Measurements from ENCODE around the gene STK32B. TPM values are rescaled to one million over a fixed set of nuclear protein-coding genes. Genes with fewer than 3 reads are reported as not detected.

Gene STK32B
- total RNA-seq, 1 donor from 2014 or later: 0.56 TPM

GRCh38 chr4:5399790-5400421 is 348.6 kb downstream of the STK32B start:
- H3K27me3 Mint-ChIP-seq (ENCODE audit: unreplicated experiment): peaks cover 9% of the 10 kb centered on the region
- no peaks in the 10 kb centered on the region for H3K9me3 Mint-ChIP-seq (ENCODE audit: unreplicated experiment)
- TF ChIP-seq CTCF (IDR thresholded peaks at IDR 0.05; ENCODE audit: unreplicated experiment): peak; percentile 75
- H3K4me3 Mint-ChIP-seq (ENCODE audit: unreplicated experiment): no peak overlapping the region
- peak; percentile 52 for DNase-seq (ENCODE audit: low spot score)
- peaks cover 8% of the 10 kb centered on the region for H3K36me3 Mint-ChIP-seq (ENCODE audit: low read depth, unreplicated experiment)
- no peak overlapping the region for H3K27ac Mint-ChIP-seq (ENCODE audit: unreplicated experiment)
- H3K4me1 Mint-ChIP-seq (ENCODE audit: unreplicated experiment): no peaks in the 10 kb centered on the region

- Mint-ChIP-seq H3K9me3 (ENCODE audit: unreplicated experiment) (peaks cover 8% of the 10 kb centered on the region), H3K4me3 (ENCODE audit: unreplicated experiment) (no peak overlapping the region), H3K27me3 (ENCODE audit: unreplicated experiment) (peaks cover 9% of the 10 kb centered on the region), H3K27ac (ENCODE audit: unreplicated experiment) (no peak overlapping the region), H3K4me1 (ENCODE audit: unreplicated experiment) (no peaks in the 10 kb centered on the region), H3K36me3 (ENCODE audit: low read depth, unreplicated experiment) (peaks cover 8% of the 10 kb centered on the region)
- DNase-seq (ENCODE audit: low spot score): no peak
- TF ChIP-seq CTCF (IDR thresholded peaks at IDR 0.05; ENCODE audit: unreplicated experiment): no peak
Measured at GRCh38 chr4:5403746-5404497, 352.6 kb downstream of the STK32B start.

GRCh38 chr4:5409237-5409636 is 358.0 kb downstream of the STK32B start:
- TF ChIP-seq CTCF (IDR thresholded peaks at IDR 0.05; ENCODE audit: unreplicated experiment): no peak
- Mint-ChIP-seq H3K27me3 (ENCODE audit: unreplicated experiment) (peaks cover 3% of the 10 kb centered on the region), H3K9me3 (ENCODE audit: unreplicated experiment) (peaks cover 8% of the 10 kb centered on the region), H3K36me3 (ENCODE audit: low read depth, unreplicated experiment) (no peaks in the 10 kb centered on the region), H3K4me1 (ENCODE audit: unreplicated experiment) (peaks cover 4% of the 10 kb centered on the region), H3K4me3 (ENCODE audit: unreplicated experiment) (no peak overlapping the region), H3K27ac (ENCODE audit: unreplicated experiment) (no peak overlapping the region)
- DNase-seq (ENCODE audit: low spot score): no peak

GRCh38 chr4:5409972-5410618 is 358.8 kb downstream of the STK32B start:
- H3K4me1 Mint-ChIP-seq (ENCODE audit: unreplicated experiment): peaks cover 4% of the 10 kb centered on the region
- H3K9me3 Mint-ChIP-seq (ENCODE audit: unreplicated experiment): peaks cover 8% of the 10 kb centered on the region
- H3K36me3 Mint-ChIP-seq (ENCODE audit: low read depth, unreplicated experiment): no peaks in the 10 kb centered on the region
- no peak for DNase-seq (ENCODE audit: low spot score)
- H3K27me3 Mint-ChIP-seq (ENCODE audit: unreplicated experiment): peaks cover 3% of the 10 kb centered on the region
- no peak overlapping the region for H3K27ac Mint-ChIP-seq (ENCODE audit: unreplicated experiment)
- no peak overlapping the region for H3K4me3 Mint-ChIP-seq (ENCODE audit: unreplicated experiment)
- TF ChIP-seq CTCF (IDR thresholded peaks at IDR 0.05; ENCODE audit: unreplicated experiment): no peak

- Mint-ChIP-seq H3K36me3 (ENCODE audit: low read depth, unreplicated experiment) (peaks cover 5% of the 10 kb centered on the region), H3K27me3 (ENCODE audit: unreplicated experiment) (peaks cover 2% of the 10 kb centered on the region), H3K9me3 (ENCODE audit: unreplicated experiment) (peaks cover 6% of the 10 kb centered on the region), H3K4me3 (ENCODE audit: unreplicated experiment) (no peak overlapping the region), H3K4me1 (ENCODE audit: unreplicated experiment) (peaks cover 4% of the 10 kb centered on the region), H3K27ac (ENCODE audit: unreplicated experiment) (no peak overlapping the region)
- DNase-seq (ENCODE audit: low spot score): no peak
- no peak for TF ChIP-seq CTCF (IDR thresholded peaks at IDR 0.05; ENCODE audit: unreplicated experiment)
Measured at GRCh38 chr4:5412296-5412695, 361.0 kb downstream of the STK32B start.
